DOHH2 (cell line): ENCODE results near the gene B4GALT1.

ENCODE experiments used
- CTCF ChIP-seq: fragments of 200-600 bp; sonication (generic); IDR thresholded peaks from one replicate; pipeline ENCODE4 v1.5.1; 2014; ENCODE audit warnings: antibody characterized with exemption, mild to moderate bottlenecking, low read depth, low read length; ENCODE audit not compliant: poor library complexity, severe bottlenecking
- EZH2phosphoT487 ChIP-seq: fragments of 200-600 bp; sonication (generic); IDR thresholded peaks from 2 replicates; pipeline ENCODE4 v1.6.1; 2017; ENCODE audit warnings: borderline replicate concordance, mild to moderate bottlenecking, antibody characterized with exemption, low read length, moderate library complexity, mixed read lengths

- TF ChIP-seq CTCF = no peak
- TF ChIP-seq EZH2phosphoT487 = no peak
These were observed 31.0 kb upstream of the B4GALT1 start for GRCh38 chr9:33198165-33198564.
